Measurements from ENCODE around the gene CD9.

Gene CD9

DNA sequence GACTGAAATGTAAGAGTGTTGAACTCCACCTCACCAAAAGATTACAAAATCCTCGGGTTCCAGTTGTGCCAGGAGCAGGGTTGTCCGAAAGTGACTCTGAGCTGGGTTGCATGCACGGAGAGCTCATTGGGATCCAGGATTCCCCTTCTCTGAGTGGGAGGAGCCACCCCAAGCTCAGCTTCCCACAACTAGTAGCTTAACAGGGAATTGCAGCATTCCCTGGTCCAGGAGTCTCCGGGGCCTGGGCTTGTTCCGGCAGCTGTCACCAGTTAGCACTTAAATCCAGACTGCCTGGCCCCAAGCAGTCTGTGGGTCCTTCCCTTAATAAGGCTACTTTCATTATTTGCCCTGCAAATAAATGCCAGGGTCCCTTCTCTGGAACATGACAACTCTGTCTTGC lies 50.1 kb downstream of the CD9 start:
- no peak for DNase-seq

DNA sequence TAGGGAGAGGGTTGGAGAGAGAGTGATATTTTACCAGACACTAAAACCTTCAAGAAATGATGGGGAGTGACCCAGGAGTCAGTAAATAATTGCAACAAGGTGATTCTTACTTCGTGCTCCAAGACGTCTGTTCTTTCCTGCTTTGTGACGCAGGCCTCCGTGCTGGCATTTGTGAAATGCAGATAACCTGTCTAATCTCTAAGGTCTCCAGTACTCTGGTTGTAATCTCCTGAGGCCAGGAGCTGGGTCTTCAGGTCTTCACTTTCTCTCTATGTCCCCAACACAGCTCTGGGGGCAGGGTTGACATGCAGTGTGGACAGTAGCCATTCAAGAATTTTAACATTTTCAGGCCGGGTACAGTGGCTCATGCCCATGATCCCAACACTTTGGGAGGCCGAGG lies 53.1 kb downstream of the CD9 start:
- DNase-seq: no peak

DNA sequence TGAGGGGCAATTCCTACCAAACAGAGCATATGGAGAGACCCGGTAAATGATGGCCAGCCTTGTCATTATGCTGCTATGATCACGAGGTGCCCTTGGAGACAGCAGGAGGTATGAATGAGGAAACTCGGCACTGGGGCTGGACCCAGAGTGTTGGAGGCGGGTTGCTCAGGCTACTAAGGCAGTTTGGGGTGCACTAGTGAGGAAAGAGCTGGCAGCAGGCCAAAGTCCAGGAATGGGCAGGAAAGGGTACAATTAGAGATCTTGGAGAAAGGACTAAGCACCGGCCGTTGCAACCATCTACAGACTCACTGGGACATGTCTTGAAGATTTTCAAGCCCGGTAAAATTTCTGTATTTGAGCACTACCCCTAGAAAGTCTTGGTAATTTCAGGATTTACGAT lies 54.3 kb downstream of the CD9 start:
- no peak for DNase-seq

DNA sequence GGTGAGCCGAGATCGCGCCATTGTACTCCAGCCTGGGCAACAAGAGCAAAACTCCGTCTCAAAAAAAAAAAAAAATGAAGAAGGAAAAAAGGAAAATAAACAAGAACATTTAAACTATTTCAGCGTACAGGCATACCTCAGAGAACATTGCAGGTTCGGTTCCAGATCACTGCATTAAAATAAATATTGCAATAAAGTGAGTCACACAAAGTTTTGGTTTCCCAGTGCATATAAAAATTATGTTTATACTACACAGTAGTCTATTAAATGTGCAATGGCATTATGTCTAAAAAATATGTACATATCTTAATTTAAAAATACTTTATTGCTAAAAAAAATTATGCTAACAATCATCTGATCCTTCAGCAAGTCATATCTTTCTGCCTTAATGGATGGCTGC lies 56.8 kb downstream of the CD9 start:
- no peak for DNase-seq

DNA sequence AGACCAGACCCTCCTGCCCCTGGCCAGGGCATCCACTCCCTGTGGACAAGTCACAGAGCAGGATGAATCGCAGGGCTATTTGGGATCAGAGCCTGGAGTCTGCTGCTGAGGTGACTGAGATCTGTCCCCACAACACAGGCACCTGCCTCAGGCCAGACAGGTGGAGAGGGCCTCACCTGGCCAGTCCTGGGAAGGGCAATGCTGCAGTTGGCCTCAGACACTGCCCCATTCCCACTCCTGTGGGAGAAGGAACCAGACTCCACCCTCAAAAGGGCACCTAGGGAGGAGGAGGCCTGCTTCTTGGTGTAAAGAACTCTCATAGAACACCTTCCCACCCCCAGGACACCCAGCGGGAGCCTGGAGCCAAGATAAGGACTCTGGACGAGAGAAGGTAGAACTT lies 62.0 kb downstream of the CD9 start:
- no peak for DNase-seq

DNA sequence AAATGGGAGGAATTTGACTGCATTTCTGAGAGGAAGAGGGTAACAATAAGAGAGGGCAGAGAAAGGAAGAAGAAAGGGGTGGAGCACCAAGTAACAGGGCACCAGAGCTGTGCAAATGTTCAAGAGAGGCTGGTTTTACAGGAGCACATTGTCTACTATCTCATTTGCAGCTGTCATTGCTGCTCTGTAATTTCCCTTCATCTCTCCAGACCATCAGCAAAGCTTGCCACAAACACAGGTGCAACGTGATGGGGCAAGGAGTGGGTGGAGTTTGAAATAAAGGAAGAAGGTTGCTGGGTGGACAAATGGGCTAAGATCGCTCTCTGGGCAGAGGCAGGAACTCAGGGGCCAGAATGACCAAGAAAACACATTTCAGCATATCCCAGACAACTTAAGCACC lies 62.4 kb downstream of the CD9 start:
- no peak for DNase-seq

DNA sequence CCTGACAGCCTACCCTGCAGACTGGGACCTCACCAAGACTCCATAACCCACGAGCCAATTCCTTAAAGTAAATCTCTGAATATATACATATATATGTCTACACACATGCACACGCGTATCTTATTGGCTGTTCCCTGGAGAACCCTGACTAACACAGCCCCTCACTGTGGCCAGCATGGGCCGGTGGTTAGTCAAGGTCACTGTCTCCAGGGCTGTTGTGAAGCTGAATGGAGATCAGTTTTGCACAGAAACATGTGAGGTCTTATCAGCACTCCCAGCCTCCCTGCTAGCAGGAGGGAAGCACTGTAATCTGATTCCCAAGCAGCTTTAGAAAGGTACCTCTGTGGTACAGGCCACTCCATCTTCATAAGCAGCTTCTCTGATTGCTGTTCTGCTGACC lies 63.7 kb downstream of the CD9 start:
- DNase-seq: no peak

DNA sequence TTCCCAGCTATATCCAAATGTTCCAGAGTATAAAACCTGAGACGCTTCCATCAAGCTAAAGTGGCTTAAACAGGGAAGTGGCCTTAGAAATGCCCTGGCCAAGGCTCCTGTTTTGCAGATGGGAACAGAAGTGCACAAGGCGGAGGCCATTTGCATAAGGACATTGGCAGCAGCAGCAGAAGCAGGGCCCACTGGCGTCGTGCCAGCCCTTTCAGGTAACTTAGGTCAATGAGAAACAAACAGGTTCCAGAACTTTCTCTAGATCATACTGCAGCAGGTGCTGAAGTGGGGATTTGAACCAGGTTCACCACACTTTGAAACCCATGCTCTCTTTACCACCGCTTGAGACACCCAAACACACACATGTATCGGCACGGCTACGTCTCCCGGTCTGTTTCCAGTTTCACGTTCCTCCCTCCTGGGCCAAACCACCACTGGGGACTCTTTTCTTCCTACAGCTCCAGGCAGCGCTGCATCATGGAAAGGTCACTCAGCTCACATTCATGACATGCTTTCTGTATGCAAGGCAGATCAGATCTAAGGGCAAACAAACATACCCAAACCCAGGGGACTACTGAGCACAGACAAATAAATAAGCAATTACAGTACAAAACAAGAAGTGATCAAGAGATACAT lies 64.3 kb downstream of the CD9 start:
- DNase-seq: no peak

DNA sequence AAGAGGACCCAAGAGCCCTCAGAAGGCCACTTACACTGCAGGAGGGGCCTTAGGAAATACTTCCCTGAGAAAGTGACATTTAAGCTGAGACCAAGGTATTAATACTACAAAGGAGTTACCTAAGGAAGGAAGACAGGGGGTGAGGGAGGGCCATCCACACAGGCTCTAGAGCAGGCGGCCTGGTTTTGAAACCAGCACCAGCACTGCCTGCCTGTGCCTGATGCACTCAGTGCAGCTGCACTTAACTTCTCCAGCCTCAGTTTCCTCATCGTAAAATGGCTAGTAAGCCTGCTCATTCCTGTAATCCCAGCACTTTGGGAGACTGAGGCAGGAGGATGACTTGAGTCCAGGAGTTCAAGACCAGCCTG lies 64.8 kb downstream of the CD9 start:
- no peak for DNase-seq

DNA sequence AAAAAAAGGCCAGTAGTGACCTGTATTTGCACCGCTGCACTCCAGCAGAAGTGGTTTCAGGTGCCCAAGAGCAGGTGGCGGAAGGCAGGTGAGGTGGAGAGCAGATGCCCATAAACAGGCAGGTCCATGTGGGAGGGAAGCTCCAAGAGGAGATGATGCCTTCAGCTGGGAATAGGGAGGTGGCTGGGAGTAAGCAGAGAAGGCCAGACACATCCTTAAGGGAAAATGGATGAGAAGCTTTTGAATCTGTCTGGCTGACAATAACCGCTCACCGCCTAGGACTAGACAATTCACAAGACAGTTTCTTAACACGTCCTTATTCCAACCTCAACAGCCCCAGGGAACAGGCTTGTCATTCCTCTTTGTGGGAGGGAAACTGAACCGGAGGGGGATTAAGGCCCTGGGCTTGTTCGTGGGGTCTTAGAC lies 66.4 kb downstream of the CD9 start:
- DNase-seq: no peak

DNA sequence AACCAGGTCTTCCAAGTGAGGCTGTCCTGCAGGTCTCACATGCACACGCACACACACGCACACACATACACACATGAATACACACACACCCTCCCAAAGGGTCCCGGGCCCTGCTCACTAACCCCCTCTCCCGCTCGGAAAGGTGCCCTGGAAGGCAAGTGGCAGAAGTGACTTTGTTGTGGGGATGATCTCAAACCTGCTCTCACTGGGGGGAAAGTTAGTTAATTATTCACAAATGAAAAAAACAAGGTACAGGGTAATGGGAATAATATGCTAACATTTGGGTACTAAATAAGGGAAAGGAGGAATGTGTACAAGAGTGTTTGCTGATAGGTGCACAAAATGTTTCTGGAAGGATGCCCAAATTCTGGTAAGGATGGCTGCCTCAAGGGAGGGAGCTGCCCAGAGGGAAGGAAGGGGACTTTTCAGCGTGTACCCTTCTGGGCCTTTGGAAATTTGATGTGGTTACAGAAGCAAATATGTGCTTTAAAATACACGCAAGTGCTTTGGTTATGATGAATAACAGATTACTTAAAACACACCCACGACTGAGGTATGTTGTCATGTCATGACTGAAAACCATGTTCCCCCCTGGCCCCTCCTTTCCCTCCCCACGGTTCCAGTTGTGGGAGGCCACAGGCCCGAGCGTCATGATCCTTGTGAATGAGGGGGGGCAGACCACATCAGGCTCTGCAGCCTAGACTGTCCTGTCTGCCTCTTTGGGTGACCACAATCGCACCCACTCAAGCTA lies 66.9 kb downstream of the CD9 start:
- DNase-seq: no peak

DNA sequence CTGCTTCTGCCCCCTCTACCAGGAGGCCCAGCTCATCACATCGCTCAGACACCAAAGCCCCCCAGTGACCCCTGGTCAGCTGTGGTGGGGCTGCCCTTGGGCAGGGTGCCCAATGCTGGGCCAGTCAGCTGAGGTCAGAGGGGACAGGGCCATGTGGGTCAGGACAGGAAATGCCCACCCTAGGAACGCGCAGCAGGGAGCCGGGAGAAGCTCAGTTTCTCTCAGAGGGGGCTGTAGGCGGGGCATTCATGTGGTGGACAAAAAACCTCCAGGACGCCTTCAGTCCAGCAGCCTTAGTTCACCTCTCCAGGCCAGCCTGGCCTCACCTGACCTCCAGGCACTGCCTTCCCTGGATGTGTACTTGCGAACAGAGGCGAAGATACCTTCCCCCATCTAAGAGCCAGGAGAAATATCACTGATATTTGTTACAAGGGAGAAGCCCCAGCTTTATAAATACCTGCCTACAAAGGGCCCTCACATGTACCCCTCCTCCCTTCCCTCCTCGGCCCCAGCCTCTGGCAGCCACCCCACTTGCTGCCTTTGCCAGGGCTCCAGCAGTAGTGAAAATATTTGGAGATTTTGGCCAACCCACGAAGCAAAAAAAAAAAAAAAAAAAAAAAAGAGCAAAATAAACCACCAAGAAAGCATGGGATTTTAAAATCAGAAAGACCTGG lies 68.4 kb downstream of the CD9 start:
- DNase-seq: no peak

DNA sequence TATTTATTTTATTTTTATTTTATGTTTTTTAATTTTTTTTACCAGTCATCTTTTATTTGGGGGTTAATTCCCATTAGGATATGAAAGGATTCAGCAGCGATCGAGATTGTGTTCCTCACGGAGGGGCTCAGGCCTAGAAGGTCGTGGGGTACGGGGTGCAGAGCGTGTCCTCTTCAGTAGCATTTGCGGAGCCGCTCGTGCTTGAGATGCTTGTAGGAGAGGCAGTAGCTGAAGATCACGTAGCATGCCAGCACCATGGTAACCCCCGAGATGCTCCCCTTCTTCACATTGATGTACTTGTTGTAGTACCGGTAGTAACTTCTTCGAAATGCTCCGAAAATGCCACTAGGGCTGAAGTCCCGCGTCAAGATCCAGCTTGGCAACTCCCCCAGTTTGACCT lies 69.8 kb downstream of the CD9 start:
- no peak for DNase-seq

DNA sequence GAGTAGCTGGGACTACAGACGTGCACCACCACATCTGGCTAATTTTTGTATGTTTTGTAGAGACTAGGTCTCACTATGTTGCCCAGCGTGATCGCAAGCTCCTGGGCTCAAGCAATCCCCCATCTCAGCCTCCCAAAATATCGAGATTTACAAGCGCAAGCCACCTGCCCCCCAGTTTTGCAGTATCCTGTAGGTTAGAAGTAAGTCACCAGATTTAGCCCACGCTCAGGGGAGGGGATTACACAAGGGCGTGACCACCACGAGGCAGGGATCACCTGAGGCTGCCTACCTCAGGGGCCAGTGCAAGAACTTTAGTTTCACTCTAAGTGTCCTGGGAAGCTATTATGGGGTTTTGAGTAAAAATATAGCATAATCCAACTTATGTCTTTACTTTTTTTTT lies 71.1 kb downstream of the CD9 start:
- no peak for DNase-seq

DNA sequence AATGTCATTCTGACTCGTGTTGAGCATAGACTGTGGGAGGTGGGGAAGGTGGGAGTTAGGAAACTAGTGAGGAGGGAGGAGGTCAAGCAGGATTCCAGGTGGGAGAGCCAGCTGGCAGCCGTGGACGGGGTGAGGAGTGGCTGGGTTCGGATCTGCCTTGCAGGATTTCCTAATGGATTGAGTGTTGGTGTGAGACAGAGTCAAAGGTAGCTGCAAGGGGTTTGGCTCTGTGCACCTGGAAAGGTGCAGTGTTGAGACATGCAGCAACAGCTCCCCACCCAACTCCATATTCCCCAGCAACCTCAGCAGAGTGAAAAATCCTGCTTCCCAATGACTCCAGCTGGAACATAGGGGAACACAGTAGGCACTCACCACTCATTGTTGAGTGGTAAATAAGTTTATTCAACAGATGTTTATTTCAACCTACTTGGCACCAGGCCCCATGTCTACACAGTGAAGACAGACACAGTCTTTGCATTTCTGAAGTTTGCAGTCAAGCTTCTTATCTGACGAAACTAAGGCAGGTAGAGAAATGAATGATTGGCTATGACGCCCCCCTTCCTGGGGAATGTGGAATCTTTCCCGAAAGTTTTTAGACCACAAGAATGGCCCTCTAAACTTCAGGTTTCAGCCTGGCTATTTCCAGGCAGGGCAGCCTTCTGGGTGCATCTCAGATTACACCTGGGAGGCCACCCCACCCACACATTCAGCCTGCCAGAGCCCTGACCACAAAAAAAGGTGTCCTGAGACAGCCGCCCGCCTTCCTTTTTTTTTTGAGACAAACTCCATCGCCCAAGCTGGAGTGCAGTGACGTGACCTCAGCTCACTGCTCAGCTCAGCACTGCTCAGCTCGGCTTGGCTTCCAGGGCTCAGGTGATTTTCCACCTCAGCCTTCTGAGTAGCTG lies 72.4 kb downstream of the CD9 start:
- no peak for DNase-seq

DNA sequence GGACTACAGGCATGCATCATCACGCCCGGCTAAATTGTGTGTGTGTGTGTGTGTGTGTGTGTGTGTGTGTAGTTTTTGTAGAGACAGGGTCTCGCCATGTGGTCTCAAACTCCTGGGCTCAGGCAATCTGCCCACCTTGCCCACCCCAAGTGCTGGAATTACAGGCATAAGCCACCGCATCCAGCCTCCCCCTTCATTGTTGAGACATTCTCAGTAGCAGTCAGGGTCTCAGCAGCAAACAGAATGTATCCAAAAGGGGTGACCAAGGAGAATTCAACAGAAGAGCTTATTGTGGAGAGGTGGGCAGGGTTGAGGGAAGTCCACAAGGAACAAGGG lies 73.0 kb downstream of the CD9 start:
- DNase-seq: no peak

DNA sequence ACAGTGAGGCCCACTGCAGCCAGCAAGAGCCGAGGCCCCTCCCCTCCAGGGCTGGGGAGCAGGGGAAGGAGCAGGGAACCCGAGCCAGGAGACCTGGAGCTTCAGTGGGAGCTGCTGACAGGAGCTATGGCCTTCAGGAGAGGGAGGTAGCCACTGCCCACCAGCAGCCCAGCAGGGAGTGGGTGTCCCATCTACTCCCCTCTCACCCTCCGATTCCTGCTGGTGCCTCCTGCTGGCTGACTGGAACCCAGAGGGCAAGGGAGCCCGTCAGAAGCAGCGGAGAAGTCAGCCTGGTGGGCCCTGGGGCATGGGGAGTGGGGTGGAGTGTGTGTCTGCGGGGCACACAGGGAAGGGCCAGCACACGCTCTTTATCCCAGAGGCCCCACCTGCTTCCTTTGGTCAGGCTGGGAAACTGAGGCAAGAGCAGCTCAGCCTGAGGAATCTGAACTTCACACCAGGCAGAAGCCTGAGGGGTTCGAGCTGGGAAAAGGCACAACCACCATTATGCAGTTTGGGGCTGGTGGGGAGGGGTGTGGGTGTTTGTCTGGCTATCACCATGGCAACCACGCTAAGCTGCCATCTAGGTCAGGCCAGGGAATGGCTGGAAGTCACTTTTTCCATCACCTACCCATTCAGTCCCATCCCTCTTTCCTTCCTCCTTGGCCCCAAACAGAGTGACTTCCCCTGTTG lies 73.5 kb downstream of the CD9 start:
- no peak for DNase-seq

DNA sequence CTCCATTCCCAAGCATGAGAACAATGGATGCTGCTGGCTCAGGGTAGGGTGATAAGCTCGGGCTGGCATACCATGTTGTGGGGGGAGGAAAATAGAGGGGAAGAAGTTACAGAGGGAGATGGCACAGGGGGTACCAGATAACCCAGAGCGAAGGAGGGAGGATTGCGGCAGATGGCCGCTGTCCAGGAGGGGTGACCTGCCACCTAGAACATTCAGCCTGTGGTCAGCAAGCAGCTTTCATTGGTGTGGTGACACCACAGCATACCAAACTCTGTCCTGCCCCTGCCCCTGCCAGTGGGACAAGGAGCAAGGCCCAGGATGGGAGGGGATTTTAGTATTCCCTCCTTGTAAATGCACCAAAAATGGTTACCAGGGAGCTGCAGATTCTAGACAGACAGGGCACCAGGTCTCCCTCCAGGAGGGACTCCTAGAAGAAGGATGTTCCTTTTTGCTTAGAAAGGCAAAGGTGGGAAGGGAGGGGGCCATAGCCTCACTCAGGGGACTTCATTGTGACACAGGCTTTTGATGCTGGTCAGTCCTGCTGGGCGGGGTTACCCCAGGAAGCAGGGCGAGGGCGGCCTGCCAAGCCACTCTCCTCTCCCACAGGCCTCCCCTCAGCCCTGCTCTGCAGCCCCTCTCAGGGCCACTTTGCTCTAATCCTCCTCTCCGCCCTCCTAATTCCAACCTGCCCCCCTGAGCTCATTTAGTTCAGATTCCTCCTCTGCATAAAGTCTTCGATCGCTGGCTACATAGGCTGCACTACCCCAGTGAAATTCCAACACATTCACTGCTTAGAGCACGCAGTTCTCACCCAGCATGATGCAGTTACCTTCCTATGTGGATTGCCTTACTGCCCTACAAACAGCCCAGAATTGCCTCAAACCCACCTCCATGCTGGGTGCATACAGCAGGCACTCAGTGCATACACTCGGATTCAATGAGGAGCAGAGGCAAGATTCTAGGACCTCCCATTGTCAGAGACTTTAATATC lies 74.3 kb downstream of the CD9 start:
- no peak for DNase-seq

DNA sequence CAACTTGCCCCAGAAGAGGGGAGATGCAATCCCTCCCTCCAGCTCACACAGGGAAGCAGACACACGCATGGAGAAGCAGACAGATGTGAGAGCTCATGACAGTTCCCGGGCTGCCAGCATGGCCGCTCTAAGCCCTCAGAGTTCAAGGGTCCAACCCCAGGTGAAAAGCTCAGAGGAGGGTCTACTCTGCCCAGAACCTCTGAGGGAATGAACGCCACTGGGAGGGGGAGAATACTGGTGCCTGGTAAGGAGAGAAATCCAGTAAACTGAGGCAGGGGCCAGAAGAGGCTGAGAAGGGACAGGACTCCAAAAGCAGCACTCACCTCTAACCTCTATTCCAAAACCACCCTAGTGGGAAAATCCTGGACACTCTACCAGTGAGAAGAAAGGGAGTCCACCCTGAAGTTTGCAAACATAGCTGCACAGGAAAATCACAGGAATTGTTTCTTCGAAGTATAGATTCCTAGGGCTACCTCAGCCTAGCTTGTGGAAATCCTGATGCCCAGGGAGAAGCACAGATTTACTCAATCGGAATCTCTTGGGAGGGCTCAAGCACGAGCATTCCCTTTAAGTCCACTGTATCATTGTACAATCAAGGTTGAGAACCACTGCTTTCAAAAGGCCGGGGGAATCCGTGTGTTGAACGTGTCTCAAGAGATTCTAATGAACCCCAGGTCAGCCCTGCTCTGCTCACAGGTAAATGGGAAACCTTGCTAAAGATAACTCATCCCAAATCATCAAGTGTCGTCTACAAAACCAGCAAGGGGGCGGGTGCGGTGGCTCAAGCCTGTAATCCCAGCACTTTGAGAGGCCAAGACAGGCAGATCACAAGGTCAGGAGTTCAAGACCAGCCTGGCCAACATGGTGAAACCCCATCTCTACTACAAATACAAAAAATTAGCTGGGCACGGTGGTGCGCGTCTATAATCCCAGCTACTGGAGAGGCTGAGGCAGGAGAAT lies 76.0 kb downstream of the CD9 start:
- DNase-seq: no peak

DNA sequence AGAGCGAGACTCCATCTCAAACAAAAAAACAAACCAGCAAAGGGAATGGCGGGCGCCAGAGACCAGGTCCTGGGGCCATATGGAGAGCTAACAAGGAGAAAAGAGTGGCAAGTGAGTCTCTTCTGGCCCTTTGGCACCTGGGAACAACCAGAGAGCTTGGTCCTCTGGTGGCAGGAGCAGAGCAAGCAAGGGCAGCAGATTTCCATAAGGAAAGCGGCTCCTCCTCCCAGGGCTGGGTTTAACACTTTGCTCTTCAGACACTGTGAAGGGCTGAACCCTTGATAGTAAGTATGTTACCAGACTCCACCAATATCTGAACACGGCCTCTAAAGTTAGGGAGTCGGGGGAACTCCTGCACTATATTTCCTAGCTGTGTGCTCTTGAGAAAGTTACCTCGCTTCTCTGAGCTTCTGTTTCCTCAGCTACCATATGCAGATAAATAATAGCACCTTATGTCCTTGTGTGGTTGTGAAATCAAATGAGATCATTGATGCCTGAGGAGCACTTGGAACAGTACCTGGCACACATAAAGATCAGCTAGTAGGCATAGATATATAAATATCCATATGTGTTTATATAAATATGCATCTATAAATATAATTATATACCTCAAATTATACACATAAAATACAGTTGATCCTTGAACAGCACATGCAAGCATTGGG lies 76.9 kb downstream of the CD9 start:
- DNase-seq: no peak

All from GOT3 (cell line).